D721Med (cell line): ENCODE data around the gene TRMU.
A peak's percentile ranks its signal among the peaks of the same experiment; 100 is the strongest.

Experiments
- DNase-seq: peaks from one replicate; pipeline ENCODE4 v3.0.0; 2011; ENCODE audit warnings: low spot score; ENCODE audit not compliant: insufficient read length
- FAIRE-seq: peaks from 2 replicates; lab custom pipeline; 2011; peaks lifted over from hg19 to GRCh38; lab: Jason Lieb, UNC
- TF ChIP-seq, protein P1 (sequence below): IDR thresholded peaks from 2 replicates; pipeline ENCODE4 v1.5.1; 2012; ENCODE audit warnings: mild to moderate bottlenecking, control low read depth; ENCODE audit not compliant: insufficient read depth; ENCODE audit errors: missing control alignments

Gene TRMU

DNA sequence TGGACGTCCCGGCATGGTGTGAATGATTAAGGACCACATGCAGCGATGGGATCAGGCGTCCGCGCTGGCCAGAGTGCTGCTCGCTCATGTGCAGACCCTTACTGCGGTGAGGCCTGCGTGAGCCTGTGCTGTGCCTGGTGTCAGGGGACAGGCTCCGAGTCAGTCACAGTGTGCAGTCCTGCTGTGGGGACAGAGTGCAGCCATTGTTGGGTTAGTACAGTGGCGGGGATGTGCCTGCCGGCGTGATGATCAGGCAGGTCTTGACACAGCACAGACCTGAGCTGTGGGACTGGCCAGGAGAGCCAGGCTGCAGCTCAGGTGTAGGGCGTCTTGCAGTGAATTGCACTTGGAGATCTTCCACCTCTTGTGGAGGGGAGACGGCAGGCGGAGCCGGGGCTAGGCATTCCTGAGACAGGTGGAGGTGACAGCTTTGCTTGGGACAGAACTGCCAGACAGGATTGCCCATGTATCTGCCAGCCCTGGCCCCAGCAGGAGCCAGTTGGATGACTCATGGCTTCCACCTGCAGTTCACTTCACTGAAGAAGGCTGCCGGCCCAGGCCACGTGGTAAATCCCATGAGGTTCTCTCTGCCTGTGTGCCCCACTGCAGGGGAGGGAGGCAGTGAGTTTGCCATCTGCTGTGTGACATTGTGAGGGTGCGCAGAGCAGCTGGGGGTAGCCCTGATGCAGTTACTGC lies 17.3 kb downstream of the TRMU start:
- FAIRE-seq (no peak), DNase-seq (no peak)
- TF ChIP-seq, protein P1, sequence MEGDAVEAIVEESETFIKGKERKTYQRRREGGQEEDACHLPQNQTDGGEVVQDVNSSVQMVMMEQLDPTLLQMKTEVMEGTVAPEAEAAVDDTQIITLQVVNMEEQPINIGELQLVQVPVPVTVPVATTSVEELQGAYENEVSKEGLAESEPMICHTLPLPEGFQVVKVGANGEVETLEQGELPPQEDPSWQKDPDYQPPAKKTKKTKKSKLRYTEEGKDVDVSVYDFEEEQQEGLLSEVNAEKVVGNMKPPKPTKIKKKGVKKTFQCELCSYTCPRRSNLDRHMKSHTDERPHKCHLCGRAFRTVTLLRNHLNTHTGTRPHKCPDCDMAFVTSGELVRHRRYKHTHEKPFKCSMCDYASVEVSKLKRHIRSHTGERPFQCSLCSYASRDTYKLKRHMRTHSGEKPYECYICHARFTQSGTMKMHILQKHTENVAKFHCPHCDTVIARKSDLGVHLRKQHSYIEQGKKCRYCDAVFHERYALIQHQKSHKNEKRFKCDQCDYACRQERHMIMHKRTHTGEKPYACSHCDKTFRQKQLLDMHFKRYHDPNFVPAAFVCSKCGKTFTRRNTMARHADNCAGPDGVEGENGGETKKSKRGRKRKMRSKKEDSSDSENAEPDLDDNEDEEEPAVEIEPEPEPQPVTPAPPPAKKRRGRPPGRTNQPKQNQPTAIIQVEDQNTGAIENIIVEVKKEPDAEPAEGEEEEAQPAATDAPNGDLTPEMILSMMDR, result no peak

DNA sequence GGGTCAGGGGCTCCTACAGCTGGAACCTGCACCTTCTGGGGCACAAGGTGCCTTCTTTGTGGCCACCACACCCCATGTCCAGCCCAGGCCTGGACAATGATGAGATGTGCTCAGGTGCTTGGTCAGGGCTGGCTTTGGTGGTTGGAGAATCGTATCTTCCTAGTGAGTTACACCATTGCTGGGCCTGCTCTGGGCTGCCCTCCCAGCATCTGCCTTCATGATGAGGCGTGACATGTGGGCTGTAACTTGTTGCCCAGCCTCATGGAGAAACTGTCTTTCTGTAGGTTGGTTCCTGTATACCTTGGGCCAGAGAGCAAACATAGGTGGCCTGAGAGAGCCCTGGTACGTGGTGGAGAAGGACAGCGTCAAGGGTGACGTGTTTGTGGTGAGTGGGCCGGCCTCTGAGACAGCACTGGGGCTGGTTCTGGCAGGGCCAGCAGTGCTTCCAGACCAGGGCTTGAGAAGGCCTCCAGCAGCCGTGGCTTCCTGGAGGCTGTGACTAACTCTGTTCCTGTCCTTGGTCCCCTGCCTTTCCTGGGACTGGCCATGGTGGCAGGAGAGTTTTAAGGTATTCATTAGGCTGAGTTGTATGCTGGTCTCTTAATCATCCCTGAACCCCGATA lies 18.1 kb downstream of the TRMU start:
- DNase-seq (no peak), FAIRE-seq (no peak)
- TF ChIP-seq, protein P1, result no peak

DNA sequence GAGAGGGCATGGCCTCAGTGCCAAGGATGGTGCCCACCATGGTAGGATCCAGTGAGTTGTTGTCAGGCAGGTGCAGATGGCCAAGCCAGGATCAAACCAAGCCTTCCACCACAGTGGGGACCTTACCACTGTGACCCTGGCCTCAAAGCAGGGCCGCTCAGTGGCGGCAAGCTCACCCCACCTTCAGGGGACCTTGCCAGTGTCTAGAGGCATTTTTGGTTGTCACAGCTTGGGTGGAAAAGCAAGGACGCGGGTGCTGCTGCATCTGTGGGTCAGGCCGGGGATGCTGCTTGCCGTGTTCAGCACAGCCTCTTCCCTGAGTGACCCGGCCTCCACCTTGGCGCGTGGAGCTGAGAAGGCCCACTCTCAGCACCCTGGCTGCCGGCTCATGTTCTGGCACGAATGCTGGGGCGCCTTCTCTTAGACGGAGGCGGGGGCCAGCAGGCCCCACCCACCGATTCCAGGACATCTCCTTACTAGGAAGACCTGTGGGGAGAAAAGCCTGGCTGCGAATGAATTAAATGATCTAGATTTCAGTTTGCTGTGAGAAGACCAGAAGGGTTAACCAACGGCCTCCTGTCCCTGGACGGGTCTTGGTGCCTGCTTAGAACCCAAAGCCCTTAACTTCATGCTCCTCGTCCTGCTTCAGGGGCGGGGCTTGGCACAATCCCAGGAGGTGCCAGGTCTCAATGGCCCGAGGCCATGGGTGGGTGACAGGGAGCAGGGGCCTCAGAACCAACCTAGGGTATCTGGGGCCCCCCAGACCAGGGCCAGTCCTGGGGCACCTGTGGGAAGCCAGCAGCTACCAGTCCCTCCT lies 18.9 kb downstream of the TRMU start:
- DNase-seq (no peak), FAIRE-seq (no peak)
- TF ChIP-seq, protein P1, result no peak

DNA sequence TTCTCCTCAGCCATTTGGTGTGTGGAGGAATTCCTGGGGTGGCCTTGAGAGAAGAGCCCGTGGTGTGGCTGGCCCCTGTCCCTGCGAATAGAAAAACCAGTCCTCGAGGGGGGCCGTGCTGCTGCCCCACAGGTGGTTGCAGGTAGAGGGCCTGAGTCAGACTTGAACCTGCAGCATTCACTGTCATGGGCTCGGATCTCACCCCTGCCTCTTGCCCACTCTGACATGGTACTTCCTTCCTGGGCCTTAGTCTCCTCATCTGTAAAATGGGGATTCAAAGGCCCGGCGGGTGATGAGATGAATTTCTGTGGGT lies 19.4 kb downstream of the TRMU start:
- TF ChIP-seq, protein P1, result no peak
- FAIRE-seq, result no peak

DNA sequence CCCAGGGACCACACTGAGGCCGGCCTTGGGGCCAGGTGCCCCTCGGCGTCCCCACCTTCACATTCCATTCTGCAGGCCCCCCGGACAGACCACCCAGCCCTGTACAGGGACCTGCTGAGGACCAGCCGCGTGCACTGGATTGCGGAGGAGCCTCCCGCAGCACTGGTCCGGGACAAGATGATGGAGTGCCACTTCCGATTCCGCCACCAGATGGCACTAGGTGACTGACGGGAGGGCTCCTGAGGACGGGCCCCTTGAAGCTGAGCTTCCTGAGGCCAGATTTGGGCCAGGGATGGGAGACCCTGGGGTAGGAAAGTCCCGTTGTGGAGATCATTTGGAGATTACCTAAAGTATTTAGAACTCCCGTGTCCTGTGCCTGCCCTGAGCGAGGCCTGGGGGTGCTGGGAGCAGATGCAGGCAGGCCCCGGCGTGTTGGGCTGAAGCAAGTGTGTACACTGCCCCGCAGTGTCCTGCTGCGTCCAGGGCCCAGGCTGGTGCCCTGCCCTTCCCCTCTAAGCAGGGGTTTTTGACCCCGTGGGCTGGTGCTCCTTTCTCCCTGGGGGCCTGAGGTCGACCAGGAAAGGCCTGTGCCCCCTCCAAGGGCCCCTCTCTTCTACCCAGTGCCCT lies 20.0 kb downstream of the TRMU start:
- FAIRE-seq, result no peak
- peak; percentile 41 for DNase-seq
- TF ChIP-seq, protein P1, result peak; percentile 60

More for the DNA sequence above, 19.4 kb downstream of the TRMU start:
- no peak for DNase-seq

DNA sequence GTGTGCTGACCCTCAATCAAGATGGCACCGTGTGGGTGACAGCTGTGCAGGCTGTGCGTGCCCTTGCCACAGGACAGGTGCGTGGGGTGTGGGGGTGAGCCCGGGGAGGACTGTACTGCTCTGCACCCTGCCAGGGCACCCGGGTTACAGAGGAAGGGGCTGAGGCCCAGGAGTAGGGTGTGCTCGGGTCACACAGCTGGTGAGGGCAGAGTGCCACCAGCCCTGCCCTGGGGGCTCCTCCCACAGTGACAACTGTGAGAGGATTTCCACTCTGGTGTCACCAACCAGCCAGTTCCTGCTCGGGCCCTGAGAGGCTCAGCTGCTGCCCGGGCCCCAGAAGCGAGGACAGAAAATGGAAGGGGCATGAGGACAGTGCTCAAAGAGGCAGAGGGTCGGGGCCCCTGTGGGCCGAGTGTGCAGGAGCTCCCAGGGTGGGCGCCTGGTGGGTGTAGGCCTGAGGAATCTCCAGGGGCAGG lies 20.5 kb downstream of the TRMU start:
- TF ChIP-seq, protein P1, result no peak
- FAIRE-seq (no peak), DNase-seq (no peak)
